ENCODE measurements around the gene ATP4A. TPM values are rescaled to one million over a fixed set of nuclear protein-coding genes. Genes with fewer than 3 reads are reported as not detected.

The ATP4A gene
- total and polyA plus RNA-seq, 9 of the 15 experiments (the other 6 are each of a cell fraction or from before 2014, with no cell fraction given), result 0.15 TPM; not detected in 8

DNA sequence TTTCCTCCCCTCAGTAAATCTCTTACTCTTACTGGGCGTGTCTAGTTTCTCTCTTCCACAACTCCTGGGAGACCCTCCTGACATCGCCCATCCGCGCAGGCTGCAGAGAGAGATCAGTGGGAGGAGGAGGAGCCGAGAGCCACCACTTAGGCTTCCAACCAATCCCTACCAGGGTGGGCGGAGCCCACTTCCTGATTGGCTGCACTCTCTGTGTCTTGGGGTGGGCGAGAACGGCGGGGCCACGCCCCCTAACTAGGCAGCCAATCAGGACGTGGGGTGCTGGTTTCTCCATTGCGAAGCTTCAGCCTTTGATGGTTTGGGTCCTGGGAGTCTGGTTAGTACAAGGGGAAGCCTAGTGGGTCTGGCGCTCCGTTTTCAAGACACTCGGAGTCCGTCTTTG is 22.4 kb upstream of the ATP4A start, which contains the start of gene PMIS2 (continued):
- TF ChIP-seq, protein P1, sequence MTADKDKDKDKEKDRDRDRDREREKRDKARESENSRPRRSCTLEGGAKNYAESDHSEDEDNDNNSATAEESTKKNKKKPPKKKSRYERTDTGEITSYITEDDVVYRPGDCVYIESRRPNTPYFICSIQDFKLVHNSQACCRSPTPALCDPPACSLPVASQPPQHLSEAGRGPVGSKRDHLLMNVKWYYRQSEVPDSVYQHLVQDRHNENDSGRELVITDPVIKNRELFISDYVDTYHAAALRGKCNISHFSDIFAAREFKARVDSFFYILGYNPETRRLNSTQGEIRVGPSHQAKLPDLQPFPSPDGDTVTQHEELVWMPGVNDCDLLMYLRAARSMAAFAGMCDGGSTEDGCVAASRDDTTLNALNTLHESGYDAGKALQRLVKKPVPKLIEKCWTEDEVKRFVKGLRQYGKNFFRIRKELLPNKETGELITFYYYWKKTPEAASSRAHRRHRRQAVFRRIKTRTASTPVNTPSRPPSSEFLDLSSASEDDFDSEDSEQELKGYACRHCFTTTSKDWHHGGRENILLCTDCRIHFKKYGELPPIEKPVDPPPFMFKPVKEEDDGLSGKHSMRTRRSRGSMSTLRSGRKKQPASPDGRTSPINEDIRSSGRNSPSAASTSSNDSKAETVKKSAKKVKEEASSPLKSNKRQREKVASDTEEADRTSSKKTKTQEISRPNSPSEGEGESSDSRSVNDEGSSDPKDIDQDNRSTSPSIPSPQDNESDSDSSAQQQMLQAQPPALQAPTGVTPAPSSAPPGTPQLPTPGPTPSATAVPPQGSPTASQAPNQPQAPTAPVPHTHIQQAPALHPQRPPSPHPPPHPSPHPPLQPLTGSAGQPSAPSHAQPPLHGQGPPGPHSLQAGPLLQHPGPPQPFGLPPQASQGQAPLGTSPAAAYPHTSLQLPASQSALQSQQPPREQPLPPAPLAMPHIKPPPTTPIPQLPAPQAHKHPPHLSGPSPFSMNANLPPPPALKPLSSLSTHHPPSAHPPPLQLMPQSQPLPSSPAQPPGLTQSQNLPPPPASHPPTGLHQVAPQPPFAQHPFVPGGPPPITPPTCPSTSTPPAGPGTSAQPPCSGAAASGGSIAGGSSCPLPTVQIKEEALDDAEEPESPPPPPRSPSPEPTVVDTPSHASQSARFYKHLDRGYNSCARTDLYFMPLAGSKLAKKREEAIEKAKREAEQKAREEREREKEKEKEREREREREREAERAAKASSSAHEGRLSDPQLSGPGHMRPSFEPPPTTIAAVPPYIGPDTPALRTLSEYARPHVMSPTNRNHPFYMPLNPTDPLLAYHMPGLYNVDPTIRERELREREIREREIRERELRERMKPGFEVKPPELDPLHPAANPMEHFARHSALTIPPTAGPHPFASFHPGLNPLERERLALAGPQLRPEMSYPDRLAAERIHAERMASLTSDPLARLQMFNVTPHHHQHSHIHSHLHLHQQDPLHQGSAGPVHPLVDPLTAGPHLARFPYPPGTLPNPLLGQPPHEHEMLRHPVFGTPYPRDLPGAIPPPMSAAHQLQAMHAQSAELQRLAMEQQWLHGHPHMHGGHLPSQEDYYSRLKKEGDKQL (CRISPR knock-in tag; IDR thresholded peaks at IDR 0.05; ENCODE audit: borderline replicate concordance), result no peak
- TF ChIP-seq FOS (IDR thresholded peaks at IDR 0.05; ENCODE audit: extremely low read depth, insufficient read length), result peak; percentile 69
- TF ChIP-seq PHF21A (IDR thresholded peaks at IDR 0.05; ENCODE audit: borderline replicate concordance, low read depth), result no peak
- TF ChIP-seq NFYB (IDR thresholded peaks at IDR 0.05; ENCODE audit: extremely low read depth, insufficient read length), result peak; percentile 94
- TF ChIP-seq, protein P2, sequence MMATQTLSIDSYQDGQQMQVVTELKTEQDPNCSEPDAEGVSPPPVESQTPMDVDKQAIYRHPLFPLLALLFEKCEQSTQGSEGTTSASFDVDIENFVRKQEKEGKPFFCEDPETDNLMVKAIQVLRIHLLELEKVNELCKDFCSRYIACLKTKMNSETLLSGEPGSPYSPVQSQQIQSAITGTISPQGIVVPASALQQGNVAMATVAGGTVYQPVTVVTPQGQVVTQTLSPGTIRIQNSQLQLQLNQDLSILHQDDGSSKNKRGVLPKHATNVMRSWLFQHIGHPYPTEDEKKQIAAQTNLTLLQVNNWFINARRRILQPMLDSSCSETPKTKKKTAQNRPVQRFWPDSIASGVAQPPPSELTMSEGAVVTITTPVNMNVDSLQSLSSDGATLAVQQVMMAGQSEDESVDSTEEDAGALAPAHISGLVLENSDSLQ (IDR thresholded peaks at IDR 0.05), result peak; percentile 35; the same call in 1 of the 2 replicates

Data from K562 (cell line).